GM23338 (cell line): ENCODE measurements around the gene ZNF782. TPM values are rescaled to one million over a fixed set of nuclear protein-coding genes. Genes with fewer than 3 reads are reported as not detected.

Experiments used
- ATAC-seq: fragments of 200-7000 bp; cut with Tn5 transposase; 3 replicates; pipeline ENCODE4 v1.9.1; 2020
- DNase-seq: peaks from one replicate; pipeline ENCODE4 v3.0.0-alpha.2; 2015; ENCODE audit warnings: low spot score
- H2AFZ ChIP-seq: fragments of 200-600 bp; sonication (generic); 2 replicates; pipeline ENCODE4 v1.8.0; 2016; ENCODE audit warnings: antibody characterized with exemption, mild to moderate bottlenecking, moderate library complexity
- H3F3A ChIP-seq: fragments of 200-600 bp; sonication (generic); replicated peaks from 2 replicates; pipeline ENCODE4 v1.8.0; 2017; ENCODE audit warnings: antibody characterized with exemption, mixed run types, low read depth
- H3K27ac ChIP-seq: fragments of 200-600 bp; sonication (generic); 2 replicates; pipeline ENCODE4 v1.6.1; 2016; ENCODE audit warnings: low read depth
- H3K27me3 ChIP-seq: fragments of 200-600 bp; sonication (generic); 2 replicates; pipeline ENCODE4 v1.8.0; 2016; ENCODE audit warnings: mild to moderate bottlenecking, mixed run types, moderate library complexity; ENCODE audit not compliant: insufficient read depth
- H3K36me3 ChIP-seq: fragments of 200-600 bp; sonication (generic); 2 replicates; pipeline ENCODE4 v1.8.0; 2016; ENCODE audit warnings: mild to moderate bottlenecking; ENCODE audit not compliant: insufficient read depth
- H3K4me1 ChIP-seq: fragments of 200-600 bp; sonication (generic); 2 replicates; pipeline ENCODE4 v1.8.0; 2016; ENCODE audit warnings: mild to moderate bottlenecking, moderate library complexity; ENCODE audit not compliant: insufficient read depth
- H3K4me2 ChIP-seq: fragments of 200-600 bp; sonication (generic); 2 replicates; pipeline ENCODE4 v1.7.1; 2017; ENCODE audit warnings: mixed run types
- H3K4me3 ChIP-seq: fragments of 200-600 bp; sonication (generic); 2 replicates; pipeline ENCODE4 v1.6.1; 2016; ENCODE audit warnings: mixed run types
- H3K79me2 ChIP-seq: fragments of 200-600 bp; sonication (generic); replicated peaks from 2 replicates; pipeline ENCODE4 v1.8.0; 2017; ENCODE audit warnings: mild to moderate bottlenecking; ENCODE audit not compliant: insufficient read depth
- H3K9me2 ChIP-seq: fragments of 200-600 bp; sonication (generic); 2 replicates; pipeline ENCODE4 v1.8.0; 2017; ENCODE audit not compliant: insufficient read depth
- H4K20me1 ChIP-seq: fragments of 200-600 bp; sonication (generic); replicated peaks from 2 replicates; pipeline ENCODE4 v1.8.0; 2017; ENCODE audit warnings: mild to moderate bottlenecking; ENCODE audit not compliant: insufficient read depth
- H3K27ac Mint-ChIP-seq: 2 replicates; pipeline ENCODE4 v1.8.0; 2020; ENCODE audit warnings: inconsistent platforms, mild to moderate bottlenecking, moderate library complexity, mixed read lengths
- H3K27me3 Mint-ChIP-seq: 3 replicates; pipeline ENCODE4 v1.8.0; 2022; ENCODE audit warnings: low read depth, mild to moderate bottlenecking, moderate library complexity, mixed read lengths, inconsistent platforms; ENCODE audit not compliant: insufficient read depth, poor library complexity
- H3K36me3 Mint-ChIP-seq: 3 replicates; pipeline ENCODE4 v1.8.0; 2021; ENCODE audit warnings: low read depth, mild to moderate bottlenecking, inconsistent platforms, moderate library complexity, mixed read lengths
- H3K4me1 Mint-ChIP-seq: 3 replicates; pipeline ENCODE4 v1.8.0; 2020; ENCODE audit warnings: mild to moderate bottlenecking, inconsistent platforms, mixed read lengths
- H3K4me3 Mint-ChIP-seq: 3 replicates; pipeline ENCODE4 v1.8.0; 2021; ENCODE audit warnings: moderate library complexity, mild to moderate bottlenecking, inconsistent platforms, mixed read lengths
- H3K9me3 Mint-ChIP-seq: 3 replicates; pipeline ENCODE4 v1.8.0; 2020; ENCODE audit warnings: moderate library complexity, mild to moderate bottlenecking, inconsistent platforms, mixed read lengths
- CREB1 ChIP-seq: fragments of 250-450 bp; sonication (Bioruptor Pico); IDR thresholded peaks from 2 replicates; pipeline ENCODE4 v1.5.0; 2020; ENCODE audit warnings: low read depth, mild to moderate bottlenecking, moderate library complexity
- CTCF ChIP-seq, 2 experiments: fragments of 200-600 bp in 1 of 2; sonication (generic) in 1 of 2; conservative IDR thresholded peaks; 2 replicates each; pipeline versions ENCODE4 v1.5.1 to v1.6.1; 2016 to 2017; ENCODE audit warnings: antibody characterized with exemption in 2 of 2, low read depth in 2 of 2, mild to moderate bottlenecking in 2 of 2, moderate library complexity in 1 of 2
- ETS1 ChIP-seq: IDR thresholded peaks from 2 replicates; pipeline ENCODE4 v1.6.1; 2016; ENCODE audit warnings: antibody characterized with exemption
- EZH2 ChIP-seq: fragments of 200-600 bp; sonication (generic); IDR thresholded peaks from one replicate; pipeline ENCODE4 v1.8.0; 2017; ENCODE audit warnings: antibody characterized with exemption, mild to moderate bottlenecking, low read depth; ENCODE audit not compliant: unreplicated experiment
- EZH2phosphoT487 ChIP-seq: fragments of 200-600 bp; sonication (generic); IDR thresholded peaks from one replicate; pipeline ENCODE4 v1.8.1; 2018; ENCODE audit warnings: antibody characterized with exemption; ENCODE audit not compliant: unreplicated experiment
- JUNB ChIP-seq: IDR thresholded peaks from one replicate; pipeline ENCODE4 v1.6.1; 2016; ENCODE audit warnings: antibody characterized with exemption; ENCODE audit not compliant: unreplicated experiment
- NANOG ChIP-seq: IDR thresholded peaks from 2 replicates; pipeline ENCODE4 v1.6.1; 2016; ENCODE audit warnings: antibody characterized with exemption, borderline replicate concordance
- POLR2AphosphoS5 ChIP-seq: IDR thresholded peaks from 2 replicates; pipeline ENCODE4 v1.6.1; 2016; ENCODE audit warnings: antibody characterized with exemption, low read depth
- REST ChIP-seq: IDR thresholded peaks from one replicate; pipeline ENCODE4 v1.6.1; 2018; ENCODE audit warnings: antibody characterized with exemption; ENCODE audit not compliant: unreplicated experiment
- STAT1 ChIP-seq: IDR thresholded peaks from one replicate; pipeline ENCODE4 v1.6.1; 2016; ENCODE audit warnings: antibody characterized with exemption; ENCODE audit not compliant: unreplicated experiment
- ZNF114 ChIP-seq: fragments of 250-450 bp; sonication (Bioruptor Pico); IDR thresholded peaks from 2 replicates; pipeline ENCODE4 v1.5.0; 2020; ENCODE audit warnings: mild to moderate bottlenecking, moderate library complexity
- ZNF331 ChIP-seq: fragments of 250-450 bp; sonication (Bioruptor Pico); IDR thresholded peaks from 2 replicates; pipeline ENCODE4 v1.5.0; 2020; ENCODE audit warnings: low read depth, mild to moderate bottlenecking, moderate library complexity
- ZNF462 ChIP-seq: fragments of 250-450 bp; sonication (Bioruptor Pico); IDR thresholded peaks from 2 replicates; pipeline ENCODE4 v1.5.0; 2020; ENCODE audit warnings: mild to moderate bottlenecking, moderate library complexity
- polyA plus RNA-seq: library from polyadenylated mRNA; unstranded; fragments of >200 nt; fragmentation: Nextera tagmentation; extraction: Ambion mirVana; gene quantifications from 2 replicates; pipeline ENCODE4 v1.2.1, GENCODE V29; 2016
- total RNA-seq: library from RNA; depleted of rRNA; stranded (reverse); fragments of >200 nt; shearing (Covaris generic); gene quantifications from 2 replicates; pipeline ENCODE4 v1.2.3, GENCODE V29; 2014

Gene ZNF782
- total and polyA plus RNA-seq, 2 experiments from 2014 or later, result 2.1 to 5.0 TPM

DNA sequence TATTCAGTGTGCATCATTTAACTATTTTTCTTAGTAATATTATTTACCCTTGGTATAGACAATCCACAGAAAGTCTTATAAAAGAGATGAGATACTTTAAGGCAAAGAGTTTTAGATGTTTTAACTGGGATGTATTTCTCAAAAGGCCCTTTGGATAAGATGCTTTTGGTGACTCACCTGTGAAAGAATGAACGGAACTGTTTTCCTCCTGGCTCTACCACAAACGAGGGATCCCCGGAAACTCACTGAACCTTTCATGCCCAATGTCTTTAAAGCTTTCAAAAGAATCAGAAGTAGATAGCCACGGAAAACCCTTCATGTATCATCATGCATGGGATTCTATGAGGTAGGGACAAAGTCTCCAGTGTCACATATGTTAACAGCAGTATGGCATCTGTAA lies 1.6 kb downstream of the ZNF782 start:
- Histone ChIP-seq H3K27ac (no peak overlapping the region), H3K79me2 (peaks cover 51% of the 10 kb centered on the region), H3K4me1 (peaks cover 18% of the 10 kb centered on the region; the same call in 1 of the 2 replicates), H3K9me2 (no peaks in the 10 kb centered on the region), H3K4me3 (no peak overlapping the region; the same call in 1 of the 2 replicates), H3F3A (no peaks in the 10 kb centered on the region), H4K20me1 (no peaks in the 10 kb centered on the region; the same call in 1 of the 2 replicates), H3K4me2 (peak overlapping the region; percentile 83; the same call in 1 of the 2 replicates), H3K27me3 (no peaks in the 10 kb centered on the region), H3K36me3 (no peaks in the 10 kb centered on the region), H2AFZ (no peak overlapping the region)
- Mint-ChIP-seq H3K9me3 (no peaks in the 10 kb centered on the region; the same call in 2 of the 3 replicates), H3K36me3 (peaks cover 13% of the 10 kb centered on the region; the same call in 2 of the 3 replicates), H3K27me3 (peaks cover 4% of the 10 kb centered on the region), H3K4me3 (peak overlapping the region; percentile 99), H3K4me1 (peaks cover 24% of the 10 kb centered on the region), H3K27ac (no peak overlapping the region)
- DNase-seq (no peak), ATAC-seq (no peak)
- TF ChIP-seq EZH2phosphoT487 (no peak), ZNF331 (CRISPR knock-in tag) (no peak), CREB1 (CRISPR knock-in tag) (no peak), ETS1 (no peak), JUNB (no peak), CTCF (conservative IDR thresholded peaks at IDR 0.05; ENCODE audit: low read depth in 2 of 2) (no peak), NANOG (no peak), EZH2 (no peak), REST (no peak), STAT1 (no peak), POLR2AphosphoS5 (no peak), ZNF462 (CRISPR knock-in tag) (no peak), ZNF114 (no peak)
